Suprapubic skin (tissue), 4 donors: ENCODE measurements around the gene MRPS7. TPM values are rescaled to one million over a fixed set of nuclear protein-coding genes. Genes with fewer than 3 reads are reported as not detected.
"Not testable (repeated sequence)": the region's sequence is repeated elsewhere in the genome, so short reads cannot be mapped to it uniquely, and the experiment has no call there.

ENCODE experiments used
- DNase-seq, 2 donors: peaks; one replicate each; pipeline ENCODE4 v3.0.0-alpha.2; 2019; ENCODE audit warnings: low spot score in 2 of 2
- H3K27ac ChIP-seq: fragments of 200-600 bp; sonication (generic); one replicate; pipeline ENCODE4 v1.5.1; 2019
- H3K27me3 ChIP-seq: fragments of 200-600 bp; sonication (generic); one replicate; pipeline ENCODE4 v1.5.1; 2019
- H3K36me3 ChIP-seq: fragments of 200-600 bp; sonication (generic); one replicate; pipeline ENCODE4 v1.5.1; 2019
- H3K4me1 ChIP-seq: fragments of 200-600 bp; sonication (generic); one replicate; pipeline ENCODE4 v1.5.1; 2019
- H3K4me3 ChIP-seq: fragments of 200-600 bp; sonication (generic); one replicate; pipeline ENCODE4 v1.5.1; 2019; ENCODE audit warnings: mild to moderate bottlenecking
- H3K9me3 ChIP-seq: fragments of 200-600 bp; sonication (generic); one replicate; pipeline ENCODE4 v1.5.1; 2019
- CTCF ChIP-seq, 2 donors: fragments of 200-600 bp in 1 of 2; fragments of 450-650 bp in 1 of 2; sonication (generic) in 1 of 2; IDR thresholded peaks; one replicate each; pipeline ENCODE4 v1.5.1; 2016 to 2019; ENCODE audit warnings: antibody characterized with exemption in 2 of 2, mild to moderate bottlenecking in 1 of 2, moderate library complexity in 1 of 2
- EP300 ChIP-seq: sonication (generic); formaldehyde crosslinking; IDR thresholded peaks from one replicate; pipeline ENCODE4 v1.6.1; 2017; ENCODE audit warnings: antibody characterized with exemption
- POLR2A ChIP-seq, 2 donors: fragments of 450-650 bp; IDR thresholded peaks; one replicate each; pipeline ENCODE4 v1.6.1; 2017; ENCODE audit warnings: antibody characterized with exemption in 2 of 2, mild to moderate bottlenecking in 2 of 2, moderate library complexity in 2 of 2
- POLR2AphosphoS5 ChIP-seq, 3 donors: sonication (generic); formaldehyde crosslinking; IDR thresholded peaks; one replicate each; pipeline ENCODE4 v1.6.1; 2017; ENCODE audit warnings: antibody characterized with exemption in 3 of 3
- WGBS: methylation state at CpG from one replicate; pipeline ENCODE4 v1.1.5; 2018; 5-methylcytosine and 5-hydroxymethylcytosine counted together
- total RNA-seq, 4 donors: library from RNA; depleted of rRNA; stranded (reverse); fragments of >200 nt; gene quantifications; one replicate each; pipeline ENCODE4 v1.1.0, GENCODE V29; 2016

MRPS7 gene
- total RNA-seq, 4 donors from 2014 or later, result 19.2 to 36.4 (median 29.0) TPM

GRCh38 chr17:75273977-75274708 is 12.5 kb downstream of the MRPS7 start:
- Histone ChIP-seq H3K27ac (no peak overlapping the region), H3K36me3 (no peaks in the 10 kb centered on the region), H3K4me3 (no peak overlapping the region), H3K27me3 (no peaks in the 10 kb centered on the region), H3K4me1 (peaks cover 26% of the 10 kb centered on the region), H3K9me3 (no peaks in the 10 kb centered on the region)
- 80% methylated on average over 7 of the region's 7 CpGs for WGBS
- TF ChIP-seq POLR2AphosphoS5 (IDR thresholded peaks at IDR 0.05) (no peak), EP300 (no peak), POLR2A (IDR thresholded peaks at IDR 0.05) (no peak), CTCF (IDR thresholded peaks at IDR 0.05) (no peak)
- no peak for DNase-seq

- TF ChIP-seq CTCF (IDR thresholded peaks at IDR 0.05), result no peak
- Histone ChIP-seq H3K9me3 (no peaks in the 10 kb centered on the region), H3K4me1 (peaks cover under 1% of the 10 kb centered on the region), H3K4me3 (no peak overlapping the region), H3K36me3 (peaks cover 12% of the 10 kb centered on the region), H3K27ac (no peak overlapping the region), H3K27me3 (no peaks in the 10 kb centered on the region)
- DNase-seq, result no peak
- WGBS, result 64% methylated on average over 6 of the region's 6 CpGs
Measured at GRCh38 chr17:75277664-75278071, 16.0 kb downstream of the MRPS7 start.

GRCh38 chr17:75280189-75280588 is 18.5 kb downstream of the MRPS7 start:
- WGBS, result 93% methylated on average over 4 of the region's 4 CpGs

GRCh38 chr17:75285123-75285522 is 23.4 kb downstream of the MRPS7 start:
- Histone ChIP-seq H3K36me3 (peaks cover 30% of the 10 kb centered on the region), H3K4me3 (no peak overlapping the region), H3K27me3 (no peaks in the 10 kb centered on the region), H3K9me3 (no peaks in the 10 kb centered on the region), H3K4me1 (peaks cover 10% of the 10 kb centered on the region), H3K27ac (no peak overlapping the region)
- TF ChIP-seq CTCF (IDR thresholded peaks at IDR 0.05) (no peak), EP300 (no peak), POLR2A (IDR thresholded peaks at IDR 0.05) (no peak)
- WGBS, result 85% methylated on average over 6 of the region's 6 CpGs
- no peak for DNase-seq

More at GRCh38 chr17:75280189-75280588, 18.5 kb downstream of the MRPS7 start:
- not testable (repeated sequence) for DNase-seq, H3K4me1 ChIP-seq, H3K27ac ChIP-seq, H3K9me3 ChIP-seq, H3K27me3 ChIP-seq, H3K4me3 ChIP-seq
- H3K36me3 ChIP-seq, result peaks cover 21% of the 10 kb centered on the region

- DNase-seq, result no peak
- WGBS, result 80% methylated on average over 9 of the region's 9 CpGs
- Histone ChIP-seq H3K27ac (no peak overlapping the region), H3K27me3 (no peaks in the 10 kb centered on the region), H3K36me3 (peaks cover 21% of the 10 kb centered on the region), H3K4me1 (peaks cover 10% of the 10 kb centered on the region), H3K4me3 (no peak overlapping the region), H3K9me3 (no peaks in the 10 kb centered on the region)
- TF ChIP-seq POLR2AphosphoS5 (IDR thresholded peaks at IDR 0.05), result no peak
- no peak for TF ChIP-seq EP300
- no peak for TF ChIP-seq POLR2A (IDR thresholded peaks at IDR 0.05)
- no peak for TF ChIP-seq CTCF (IDR thresholded peaks at IDR 0.05)
Measured at GRCh38 chr17:75287221-75287620, 25.5 kb downstream of the MRPS7 start.

- peaks cover 14% of the 10 kb centered on the region for H3K36me3 ChIP-seq
- TF ChIP-seq EP300 (no peak), POLR2A (IDR thresholded peaks at IDR 0.05) (no peak), CTCF (IDR thresholded peaks at IDR 0.05) (no peak), POLR2AphosphoS5 (IDR thresholded peaks at IDR 0.05) (no peak)
- DNase-seq, result no peak
- no peaks in the 10 kb centered on the region for H3K27me3 ChIP-seq
- peaks cover 10% of the 10 kb centered on the region for H3K4me1 ChIP-seq
- no peak overlapping the region for H3K27ac ChIP-seq
- H3K9me3 ChIP-seq, result no peaks in the 10 kb centered on the region
- 16% methylated on average over 2 of the region's 2 CpGs for WGBS
- peak overlapping the region; percentile 85 for H3K4me3 ChIP-seq
Measured at GRCh38 chr17:75288359-75288758, 26.7 kb downstream of the MRPS7 start.
